HS-5 (cell line): ENCODE data around the gene EFCAB6.
A peak's percentile ranks its signal among the peaks of the same experiment; 100 is the strongest.

Source experiments
- DNase-seq: peaks from one replicate; pipeline ENCODE4 v3.0.0-alpha.2; 2012; ENCODE audit warnings: low read depth

The EFCAB6 gene

DNA sequence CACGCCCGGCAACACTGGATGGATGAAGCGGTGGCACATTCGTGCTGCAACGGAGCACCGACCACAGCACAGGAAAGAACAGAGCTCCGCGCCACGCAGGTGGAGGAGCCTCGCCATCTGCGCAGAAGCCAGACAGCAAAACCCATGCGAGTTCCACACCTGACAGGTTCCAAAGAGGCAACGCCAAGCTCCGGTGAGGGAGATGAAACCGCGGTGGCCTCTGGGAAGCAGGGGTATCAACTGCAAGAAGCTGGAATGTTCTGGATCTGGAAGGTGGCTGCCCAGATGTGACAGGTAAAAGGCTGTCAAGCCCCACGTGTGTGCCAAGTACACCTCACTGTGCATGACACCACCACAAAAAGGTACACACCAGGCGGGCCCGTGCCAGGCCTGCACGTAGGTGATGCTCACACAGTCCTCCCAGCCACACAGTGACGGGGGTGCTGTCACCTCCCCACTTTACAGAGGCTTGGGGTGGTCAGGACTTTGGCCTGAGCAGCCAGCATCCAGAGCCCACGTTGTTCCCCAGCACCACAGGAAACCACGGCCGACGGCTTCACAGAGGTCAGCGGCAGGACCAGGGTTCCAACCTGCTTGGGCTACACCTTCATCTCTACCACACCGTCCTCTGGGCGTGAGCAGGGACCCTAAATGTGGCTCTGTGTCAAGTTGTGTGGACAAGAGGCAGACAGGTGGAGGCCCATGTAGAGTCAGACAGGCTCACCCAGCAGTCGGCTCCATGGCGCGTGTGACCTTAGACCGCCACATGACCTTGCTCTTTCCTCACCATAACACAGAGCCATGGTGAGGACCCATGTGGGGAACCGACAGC lies 19.7 kb upstream of the EFCAB6 start:
- DNase-seq, result no peak

DNA sequence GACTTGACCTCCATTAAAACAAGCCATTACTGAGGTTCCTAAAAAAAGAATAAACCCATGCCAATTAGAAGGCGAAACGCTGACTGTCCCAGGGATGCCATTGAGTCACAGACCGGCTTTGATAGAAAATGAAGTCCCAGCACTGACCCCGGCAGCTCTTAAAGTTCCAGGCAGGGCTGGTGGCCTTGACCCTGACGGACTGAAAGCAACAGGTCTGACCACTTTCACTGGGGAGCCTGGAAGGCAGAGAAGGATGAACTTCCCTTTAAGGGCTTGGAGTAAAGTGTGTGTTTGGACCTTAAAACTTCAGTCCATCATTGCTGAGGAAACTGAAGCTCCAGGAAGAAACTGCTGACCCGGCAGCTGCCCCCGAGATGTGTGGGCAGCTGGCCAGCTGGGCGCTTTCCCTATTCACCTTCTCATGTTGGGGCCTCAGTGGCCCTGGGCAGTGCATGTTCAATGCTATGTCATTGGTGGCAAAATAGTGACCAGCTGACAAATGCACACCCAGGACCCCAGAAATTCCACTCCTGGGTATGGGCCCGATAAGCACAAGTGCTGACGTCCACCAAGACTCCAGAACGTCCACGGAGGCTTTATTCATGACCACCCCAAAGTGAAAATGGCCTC lies 18.9 kb upstream of the EFCAB6 start:
- DNase-seq, result no peak

DNA sequence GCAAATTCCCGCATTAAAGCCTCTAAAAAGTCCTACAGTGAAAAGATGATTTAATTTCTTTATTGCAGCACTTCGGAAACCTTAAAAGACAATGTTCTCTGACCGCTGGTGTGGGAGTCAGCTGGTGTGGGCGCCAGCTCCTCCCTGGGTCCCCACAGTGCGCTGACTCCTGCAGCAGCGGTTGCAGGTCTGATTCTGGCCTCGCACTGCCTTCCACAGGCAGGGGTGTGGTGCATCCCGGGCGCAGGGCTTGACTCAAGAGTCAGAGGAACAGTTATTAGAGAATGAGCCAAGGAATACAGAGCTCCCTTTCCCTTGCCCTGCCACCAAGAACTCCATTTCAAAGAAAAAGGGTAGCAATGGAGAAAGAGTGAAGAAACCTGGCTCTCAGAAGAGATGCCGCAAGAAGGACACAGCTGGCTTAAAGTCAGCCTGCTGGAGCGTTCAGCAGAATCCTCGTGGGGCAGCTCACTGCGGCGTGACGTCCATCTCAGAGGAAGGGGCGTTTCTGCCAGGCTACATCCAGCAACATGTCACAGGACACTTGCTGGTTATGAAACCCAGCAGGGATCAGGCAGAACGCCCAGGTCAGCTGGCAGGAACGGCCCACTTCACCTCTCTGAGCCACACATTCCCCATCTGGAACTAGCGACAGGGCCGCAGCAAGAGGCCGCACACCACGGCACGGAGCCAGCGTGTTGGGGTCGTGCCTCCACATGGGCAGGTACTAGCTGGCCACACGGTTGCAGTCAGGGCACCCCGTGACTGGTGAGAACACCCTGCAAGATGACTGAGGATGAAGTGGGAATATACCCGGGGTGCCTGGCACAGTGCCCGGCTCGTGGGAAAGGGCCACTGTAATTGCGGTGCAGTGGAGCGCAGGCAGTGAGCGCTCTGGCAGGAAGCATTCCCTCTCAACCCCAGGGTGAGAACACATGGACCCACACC lies 18.1 kb upstream of the EFCAB6 start:
- no peak for DNase-seq

DNA sequence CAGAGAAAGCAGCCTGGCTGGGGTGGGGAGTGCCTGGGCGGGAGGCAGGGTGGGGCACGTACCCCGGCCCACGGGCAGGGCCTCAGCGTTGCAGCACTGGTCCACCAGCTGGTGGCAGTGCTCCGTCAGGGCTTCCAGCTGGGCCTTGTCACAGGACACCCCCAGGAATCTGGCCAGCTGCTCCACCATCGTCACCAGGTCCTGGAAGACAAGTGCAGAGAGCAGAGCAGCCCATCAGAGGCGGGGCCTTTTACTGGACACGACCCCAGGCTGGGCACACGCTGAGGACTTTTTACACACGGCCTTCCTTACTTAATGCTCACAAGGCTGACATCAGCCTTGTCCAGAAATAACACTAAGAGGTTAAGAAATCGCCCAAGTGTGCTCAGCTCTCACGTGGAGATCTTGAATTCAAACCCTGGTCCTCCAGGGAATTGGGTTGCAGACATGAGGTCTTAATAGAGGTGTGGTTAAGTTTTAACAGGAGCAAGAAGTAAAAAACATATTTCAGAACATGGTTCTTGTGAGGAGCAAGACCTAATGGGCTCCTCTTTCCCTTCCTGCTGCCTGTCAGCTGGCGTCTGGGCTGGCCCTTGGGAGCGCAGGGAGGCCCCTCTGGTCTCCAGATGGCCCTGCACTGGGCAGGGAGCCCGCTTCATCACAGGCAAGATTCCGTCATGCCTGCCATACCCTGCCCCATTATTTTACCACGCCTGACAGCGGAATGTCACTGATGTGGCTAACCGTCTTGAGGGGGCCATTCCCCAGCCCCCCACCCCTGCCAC lies 17.1 kb upstream of the EFCAB6 start:
- no peak for DNase-seq

DNA sequence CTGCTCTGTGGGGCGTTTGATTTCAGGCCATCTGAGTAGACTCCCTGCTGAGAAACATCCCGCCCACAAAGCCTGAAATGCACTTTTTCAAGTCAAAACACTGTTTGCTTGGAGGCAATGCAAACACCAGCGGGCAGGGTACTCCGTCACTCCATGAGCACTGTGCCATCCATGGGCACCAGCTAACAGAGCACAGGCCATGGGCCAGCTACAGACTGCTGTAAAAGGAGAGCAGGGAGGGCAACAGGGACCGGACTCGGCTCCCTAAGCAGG lies 16.6 kb upstream of the EFCAB6 start:
- no peak for DNase-seq

- DNase-seq, result no peak
Observed at GRCh38 chr22:43827926-43828724, 16.0 kb upstream of the EFCAB6 start.

- DNase-seq, result no peak
Observed at GRCh38 chr22:43827003-43827735, 15.1 kb upstream of the EFCAB6 start.

DNA sequence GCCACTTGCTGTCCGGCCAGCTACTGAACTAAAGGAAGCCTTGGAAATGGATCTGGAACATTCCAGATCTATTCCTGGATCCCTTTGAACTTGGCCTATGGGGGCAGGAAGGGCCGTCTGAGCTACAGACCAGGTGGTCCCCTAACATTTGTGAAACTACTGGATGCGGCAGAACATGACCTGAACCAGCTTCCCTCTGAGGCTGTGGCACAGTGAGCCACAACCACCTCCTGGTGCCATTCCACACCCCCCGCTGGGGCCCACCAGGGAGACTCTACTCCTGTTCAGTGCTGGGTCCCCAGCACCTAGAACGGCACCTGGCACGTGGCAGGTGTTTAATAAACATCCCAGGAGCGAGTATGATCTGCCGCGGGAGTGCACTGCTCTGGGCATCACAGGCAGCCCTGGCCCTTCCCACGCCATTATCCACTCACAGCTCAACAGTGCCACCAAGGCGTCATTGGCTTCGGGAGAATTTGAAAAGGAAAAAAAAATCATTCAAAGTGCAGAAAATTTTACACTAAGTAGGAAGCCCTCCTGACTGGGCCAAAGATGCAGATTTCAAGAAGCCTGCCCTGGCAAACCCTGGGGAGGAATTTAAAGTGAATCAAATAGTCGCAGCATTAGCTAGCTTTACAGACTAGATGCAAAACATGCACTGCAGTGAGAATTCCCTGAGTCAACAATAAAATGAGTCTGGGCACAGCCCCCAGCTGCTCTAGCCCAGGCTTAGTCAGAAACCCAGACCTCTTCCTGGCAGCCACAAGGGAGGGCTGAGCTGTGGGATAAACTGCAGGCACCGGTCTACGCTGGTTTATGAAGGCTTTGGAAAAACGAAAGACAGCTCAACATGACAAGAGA lies 14.3 kb upstream of the EFCAB6 start:
- peak; percentile 29 for DNase-seq

- DNase-seq, result no peak
Observed at GRCh38 chr22:43825651-43826050, 13.5 kb upstream of the EFCAB6 start.

- no peak for DNase-seq
Observed at GRCh38 chr22:43824724-43825420, 12.8 kb upstream of the EFCAB6 start.

DNA sequence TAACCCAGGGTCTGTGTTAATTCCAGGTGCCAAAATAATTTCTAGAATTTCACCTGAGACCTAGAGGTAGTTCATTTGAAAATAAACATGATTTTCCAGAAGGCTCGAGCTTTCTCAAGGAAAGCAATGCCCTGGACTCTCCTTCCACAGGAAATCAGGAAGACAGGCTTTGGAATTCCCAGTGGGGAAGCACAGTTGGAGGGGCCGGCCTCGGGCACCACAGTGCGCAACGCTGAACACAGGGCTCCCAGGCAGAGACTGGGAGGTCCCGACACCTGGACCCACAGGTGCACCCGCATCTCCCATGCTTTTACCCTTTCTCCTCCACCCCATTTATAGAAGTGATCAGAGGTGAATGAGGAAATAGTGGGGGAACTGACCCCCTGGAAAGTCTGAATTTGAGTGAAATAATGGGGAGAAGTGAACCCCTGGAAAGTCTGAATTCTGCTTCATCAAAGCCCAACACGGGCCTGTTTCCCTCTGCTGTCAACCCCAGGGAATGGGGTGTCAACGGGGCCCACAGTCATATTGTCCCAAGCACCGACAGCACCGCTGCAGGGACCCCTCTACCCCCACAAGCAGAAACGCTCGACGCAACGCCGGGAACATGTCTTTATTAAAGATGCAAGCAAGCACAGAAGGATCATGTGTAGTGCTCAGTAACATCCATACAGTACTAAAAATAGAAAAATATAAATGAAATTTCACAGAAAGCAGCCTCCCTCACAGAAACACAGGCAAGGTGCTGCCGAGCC lies 12.0 kb upstream of the EFCAB6 start:
- no peak for DNase-seq

GRCh38 chr22:43823353-43823908 lies 11.3 kb upstream of the EFCAB6 start:
- no peak for DNase-seq

GRCh38 chr22:43821606-43822425 lies 9.7 kb upstream of the EFCAB6 start:
- DNase-seq, result no peak

- no peak for DNase-seq
Observed at GRCh38 chr22:43820651-43821305, 8.7 kb upstream of the EFCAB6 start.

DNA sequence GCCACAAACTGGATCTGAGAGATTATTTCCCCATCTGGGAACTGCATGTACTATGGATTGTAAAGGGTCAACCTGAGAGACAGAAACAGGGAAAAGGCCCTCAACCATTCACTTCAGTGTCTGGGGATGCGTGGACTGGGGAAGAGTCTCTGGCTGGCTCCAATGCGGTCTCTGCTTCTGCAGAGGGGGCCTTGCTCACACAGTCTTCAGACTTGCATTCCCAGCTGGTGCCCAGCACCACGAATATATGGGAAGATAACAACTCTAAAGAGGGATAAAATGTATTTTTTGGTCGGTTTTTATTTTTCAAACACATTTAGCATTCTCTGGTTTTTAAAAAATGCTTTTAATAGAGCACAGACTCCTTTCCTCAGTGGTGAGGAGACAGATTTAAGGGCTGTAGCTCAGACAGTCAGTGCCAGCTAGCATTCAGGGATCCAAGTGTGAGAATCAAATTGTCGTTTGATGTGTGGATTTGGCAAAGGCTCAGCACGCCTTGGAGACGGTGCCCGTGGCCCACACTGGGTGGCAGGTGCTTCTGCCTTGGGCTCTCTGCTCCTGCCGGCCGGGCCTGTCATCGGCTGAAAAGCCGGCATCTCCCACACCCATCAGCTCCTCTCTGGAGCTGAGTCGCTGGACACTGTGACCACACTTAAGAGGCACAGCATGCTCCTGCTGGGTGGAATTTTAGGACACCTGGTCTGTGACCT lies 8.0 kb upstream of the EFCAB6 start:
- DNase-seq, result no peak
